SK-N-SH (cell line): Measurements from ENCODE around the gene INTS1. TPM values are rescaled to one million over a fixed set of nuclear protein-coding genes. Genes with fewer than 3 reads are reported as not detected.

Source experiments
- CTCF ChIA-PET: fragments of 300-600, 350-600 bp; formaldehyde crosslinking; extraction: SDS; loops from one replicate; lab custom pipeline; 2021; lab: Yijun Ruan, JAX
- POLR2A ChIA-PET: fragments of 350-600 bp; sonication (Branson Sonifier 250); formaldehyde crosslinking; extraction: SDS; loops from one replicate; lab custom pipeline; 2020; ENCODE audit warnings: antibody characterized with exemption, inconsistent platforms; lab: Yijun Ruan, JAX
- DNase-seq: peaks from one replicate; pipeline ENCODE4 v3.0.0; 2012
- H2AFZ ChIP-seq: fragments of 200-600 bp; sonication (generic); 2 replicates; pipeline ENCODE4 v1.8.1; 2016; ENCODE audit warnings: antibody characterized with exemption, mild to moderate bottlenecking, low read depth
- H3F3A ChIP-seq: fragments of 200-600 bp; sonication (generic); replicated peaks from 2 replicates; pipeline ENCODE3; 2016; ENCODE audit warnings: antibody characterized with exemption, mild to moderate bottlenecking; ENCODE audit not compliant: insufficient read depth
- H3K27ac ChIP-seq, 2 experiments: fragments of 200-500 bp in 1 of 2; fragments of 200-600 bp in 1 of 2; sonication (Bioruptor generic) in 1 of 2; sonication (generic), shearing (Covaris generic) in 1 of 2; 2 replicates each; pipeline versions ENCODE4 v1.5.1 to v1.6.1; 2014 to 2016; ENCODE audit warnings: low read depth in 2 of 2, inconsistent platforms in 1 of 2, low read length in 1 of 2, mild to moderate bottlenecking in 1 of 2, mixed read lengths in 1 of 2
- H3K27me3 ChIP-seq: fragments of 200-600 bp; sonication (generic), shearing (Covaris generic); 2 replicates; pipeline ENCODE4 v1.6.1; 2016; ENCODE audit warnings: mixed run types; ENCODE audit not compliant: insufficient read depth
- H3K36me3 ChIP-seq, 2 experiments: fragments of 200-500 bp in 1 of 2; fragments of 200-600 bp in 1 of 2; sonication (Bioruptor generic) in 1 of 2; sonication (generic) in 1 of 2; replicated peaks in 1 of 2; 2 replicates each; pipeline versions ENCODE3 to v1.5.1; 2014 to 2016; ENCODE audit warnings: low read length in 1 of 2, mild to moderate bottlenecking in 1 of 2; ENCODE audit not compliant: insufficient read depth in 2 of 2, control insufficient read depth in 1 of 2
- H3K4me1 ChIP-seq, 2 experiments: fragments of 200-500 bp in 1 of 2; fragments of 200-600 bp in 1 of 2; sonication (Bioruptor generic) in 1 of 2; sonication (generic), shearing (Covaris generic) in 1 of 2; 2 replicates each; pipeline versions ENCODE4 v1.5.1 to v1.6.1; 2014 to 2016; ENCODE audit warnings: low read depth in 1 of 2, low read length in 1 of 2, mixed run types in 1 of 2; ENCODE audit not compliant: insufficient read depth in 2 of 2, control insufficient read depth in 1 of 2
- H3K4me2 ChIP-seq: fragments of 200-600 bp; sonication (generic), shearing (Covaris generic); 2 replicates; pipeline ENCODE4 v1.6.1; 2017; ENCODE audit warnings: mixed run types
- H3K4me3 ChIP-seq, 2 experiments: fragments of 200-500 bp in 1 of 2; fragments of 200-600 bp in 1 of 2; sonication (Bioruptor generic) in 1 of 2; sonication (generic), shearing (Covaris generic) in 1 of 2; 2 replicates each; pipeline versions ENCODE4 v1.5.1 to v1.8.1; 2014 to 2016; ENCODE audit warnings: low read depth in 2 of 2, inconsistent platforms in 1 of 2, low read length in 1 of 2, mild to moderate bottlenecking in 1 of 2, mixed read lengths in 1 of 2, moderate library complexity in 1 of 2
- H3K79me2 ChIP-seq: fragments of 200-600 bp; sonication (generic); 2 replicates; pipeline ENCODE4 v1.8.1; 2017; ENCODE audit warnings: mild to moderate bottlenecking; ENCODE audit not compliant: insufficient read depth
- H3K9ac ChIP-seq: fragments of 200-600 bp; sonication (generic); 2 replicates; pipeline ENCODE4 v1.6.1; 2017; ENCODE audit warnings: mixed run types
- H3K9me2 ChIP-seq: fragments of 200-600 bp; sonication (generic); 2 replicates; pipeline ENCODE4 v1.6.1; 2017; ENCODE audit warnings: mixed run types
- H3K9me3 ChIP-seq: fragments of 200-600 bp; sonication (generic); 2 replicates; pipeline ENCODE4 v1.6.1; 2017; ENCODE audit warnings: mixed run types, mild to moderate bottlenecking, moderate library complexity
- H4K20me1 ChIP-seq: fragments of 200-600 bp; sonication (generic); 2 replicates; pipeline ENCODE4 v1.6.1; 2017; ENCODE audit warnings: mild to moderate bottlenecking, mixed run types; ENCODE audit not compliant: insufficient read depth
- CHD2 ChIP-seq: fragments of 150-350 bp; IDR thresholded peaks from 2 replicates; pipeline ENCODE4 v1.6.1; 2018; ENCODE audit warnings: low read length; ENCODE audit not compliant: partially characterized antibody
- ELF1 ChIP-seq: IDR thresholded peaks from 2 replicates; pipeline ENCODE4 v1.4.0; 2012
- EP300 ChIP-seq, 2 experiments: IDR thresholded peaks; 2 replicates each; pipeline versions ENCODE4 v1.4.0 to v1.6.1; 2012; ENCODE audit warnings: borderline replicate concordance in 1 of 2, low read depth in 1 of 2, low read length in 1 of 2
- FOXJ3 ChIP-seq: sonication (generic); formaldehyde crosslinking; IDR thresholded peaks from 2 replicates; pipeline ENCODE4 v1.5.1; 2020; ENCODE audit warnings: mild to moderate bottlenecking, missing genetic modification reagents
- FOXM1 ChIP-seq: IDR thresholded peaks from 2 replicates; pipeline ENCODE4 v1.4.0; 2012; ENCODE audit warnings: low read depth, mild to moderate bottlenecking
- GABPA ChIP-seq: IDR thresholded peaks from 2 replicates; pipeline ENCODE4 v1.4.0; 2012; ENCODE audit warnings: low read depth, mild to moderate bottlenecking
- MXI1 ChIP-seq: IDR thresholded peaks from 2 replicates; pipeline ENCODE4 v1.6.1; 2012; ENCODE audit warnings: mild to moderate bottlenecking, low read depth, low read length, improper control_type of control experiment
- NRF1 ChIP-seq: IDR thresholded peaks from 2 replicates; pipeline ENCODE4 v1.6.1; 2012; ENCODE audit warnings: low read depth, mild to moderate bottlenecking, low read length
- RCOR1 ChIP-seq: fragments of 150-350 bp; IDR thresholded peaks from 2 replicates; pipeline ENCODE4 v1.6.1; 2017; ENCODE audit warnings: antibody characterized with exemption, low read length
- RFX5 ChIP-seq: IDR thresholded peaks from 2 replicates; pipeline ENCODE4 v1.6.1; 2012; ENCODE audit warnings: mild to moderate bottlenecking, improper control_type of control experiment, low read length
- RXRA ChIP-seq: IDR thresholded peaks from 2 replicates; pipeline ENCODE4 v1.4.0; 2012; ENCODE audit warnings: low read depth, mild to moderate bottlenecking, borderline replicate concordance
- SIN3A ChIP-seq: IDR thresholded peaks from 2 replicates; pipeline ENCODE4 v1.6.1; 2012; ENCODE audit warnings: low read depth, mild to moderate bottlenecking, low read length, moderate library complexity, borderline replicate concordance
- TCF12 ChIP-seq: IDR thresholded peaks from 2 replicates; pipeline ENCODE4 v1.4.0; 2012
- WGBS: methylation state at CpG from one replicate; pipeline ENCODE4 v1.1.6; 2017; ENCODE audit warnings: low lambda C conversion rate; 5-methylcytosine and 5-hydroxymethylcytosine counted together
- polyA plus RNA-seq, 3 experiments: library from polyadenylated mRNA; depleted of rRNA; stranded (reverse); fragments of >200 nt; gene quantifications; 2 replicates each; pipeline ENCODE4 v1.2.3, GENCODE V29; 2012
- TF ChIP-seq, protein P1 (sequence below): IDR thresholded peaks from 2 replicates; pipeline ENCODE4; 2012
- TF ChIP-seq, protein P2 (sequence below): fragments of 150-350 bp; IDR thresholded peaks from 2 replicates; pipeline ENCODE4 v1.6.1; 2016; ENCODE audit warnings: mild to moderate bottlenecking, low read depth, low read length
- TF ChIP-seq, protein P3 (sequence below): IDR thresholded peaks from 2 replicates; pipeline ENCODE4 v1.6.1; 2012; ENCODE audit warnings: mild to moderate bottlenecking, low read depth, low read length, moderate library complexity

INTS1 gene
- polyA plus RNA-seq, 1 of the 3 experiments (the other 2 are of a cell fraction): 48.1 TPM

DNA sequence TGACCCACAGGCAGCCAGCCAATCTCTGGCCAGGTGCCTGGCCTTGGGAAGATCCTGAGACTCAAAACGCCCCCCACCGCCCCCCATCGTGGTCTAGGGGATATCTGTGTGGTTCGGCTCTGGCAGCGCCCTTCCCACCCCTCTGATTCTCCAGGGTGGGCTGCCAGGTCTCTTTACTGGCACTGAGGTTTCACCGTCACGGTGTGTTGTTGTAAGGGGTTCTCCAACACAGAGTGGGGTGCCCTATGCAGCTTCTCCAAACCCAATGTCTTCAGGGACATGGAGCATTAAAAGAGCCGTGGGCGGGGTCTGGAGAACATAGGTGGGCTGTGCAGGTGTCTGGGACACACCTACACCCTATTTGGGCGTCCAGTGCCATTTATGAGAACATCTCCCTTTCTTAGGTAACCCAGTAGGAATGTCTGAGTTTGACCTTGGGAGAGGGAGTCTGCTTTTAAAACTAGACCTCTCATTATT is 27.8 kb upstream of the INTS1 start (continued):
- no peak for TF ChIP-seq RCOR1
- TF ChIP-seq MXI1: no peak
- TF ChIP-seq, protein P1, sequence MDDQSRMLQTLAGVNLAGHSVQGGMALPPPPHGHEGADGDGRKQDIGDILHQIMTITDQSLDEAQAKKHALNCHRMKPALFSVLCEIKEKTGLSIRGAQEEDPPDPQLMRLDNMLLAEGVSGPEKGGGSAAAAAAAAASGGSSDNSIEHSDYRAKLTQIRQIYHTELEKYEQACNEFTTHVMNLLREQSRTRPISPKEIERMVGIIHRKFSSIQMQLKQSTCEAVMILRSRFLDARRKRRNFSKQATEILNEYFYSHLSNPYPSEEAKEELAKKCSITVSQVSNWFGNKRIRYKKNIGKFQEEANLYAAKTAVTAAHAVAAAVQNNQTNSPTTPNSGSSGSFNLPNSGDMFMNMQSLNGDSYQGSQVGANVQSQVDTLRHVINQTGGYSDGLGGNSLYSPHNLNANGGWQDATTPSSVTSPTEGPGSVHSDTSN: no peak
- TF ChIP-seq, all 33 proteins: peak for 0

DNA sequence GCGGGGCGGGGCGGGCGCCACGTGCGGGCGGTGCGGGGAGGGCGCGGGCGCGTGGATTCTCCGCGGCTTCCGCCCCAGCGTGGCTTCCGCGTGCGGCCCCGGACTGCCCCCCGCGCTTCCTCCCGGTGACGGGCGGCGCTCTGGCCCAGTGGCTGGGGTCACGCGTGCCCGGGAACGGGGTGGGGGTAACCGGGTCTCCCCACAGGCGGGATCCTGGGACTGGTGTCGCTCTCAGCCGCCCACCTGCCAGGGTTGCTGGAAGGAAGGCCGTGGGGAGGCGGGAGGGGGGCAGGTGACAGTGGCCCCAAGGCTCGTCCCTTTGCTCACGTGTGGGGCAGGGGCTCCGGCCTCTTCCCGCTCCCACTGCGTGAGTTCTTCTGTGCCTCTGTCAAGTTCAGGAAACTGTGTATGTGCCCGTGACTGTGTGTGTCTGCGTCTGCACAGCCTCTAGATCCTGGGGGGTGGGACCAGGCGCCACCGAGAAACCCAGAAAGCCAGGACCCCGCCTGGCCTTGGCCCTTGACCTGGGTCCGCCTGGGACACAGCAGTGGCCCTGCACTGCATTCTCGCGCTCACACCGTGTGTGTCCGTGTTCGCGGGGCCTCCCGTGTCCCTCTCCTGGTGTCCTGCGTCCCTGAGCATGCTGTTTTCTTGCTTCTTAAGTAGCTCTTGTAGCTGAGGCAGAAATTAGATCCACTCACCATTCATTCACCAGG is 27.2 kb upstream of the INTS1 start:
- WGBS: 51% methylated on average over 27 of the region's 55 CpGs
- Histone ChIP-seq H3K4me1 (peaks cover 34 to 36% of the 10 kb centered on the region in 2 experiments; a peak in 3 of 4 replicates), H3F3A (peaks cover 43% of the 10 kb centered on the region), H2AFZ (no peak overlapping the region), H3K9me3 (no peaks in the 10 kb centered on the region), H3K4me3 (peak overlapping the region; percentile 55 to 66), H3K27me3 (no peaks in the 10 kb centered on the region), H3K9me2 (no peaks in the 10 kb centered on the region), H3K27ac (peak overlapping the region in 1 of 2 experiments; percentile 97; a peak in 2 of 4 replicates), H3K4me2 (peak overlapping the region; percentile 92), H3K9ac (peak overlapping the region; percentile 62; the same call in 1 of the 2 replicates), H3K36me3 (no peaks in the 10 kb centered on the region), H3K79me2 (peaks cover 55% of the 10 kb centered on the region), H4K20me1 (peaks cover 13% of the 10 kb centered on the region; the same call in 1 of the 2 replicates)
- DNase-seq: peak; percentile 76
- ChIA-PET CTCF (interaction anchor here (0.6 kb wide), 1 partner anchor 27 kb away, joined by 3 read pairs; no protein-coding TSS in a partner anchor), POLR2A (no interaction called here)
- TF ChIP-seq RXRA (no peak), GABPA (no peak), RCOR1 (no peak)
- TF ChIP-seq, protein P2, sequence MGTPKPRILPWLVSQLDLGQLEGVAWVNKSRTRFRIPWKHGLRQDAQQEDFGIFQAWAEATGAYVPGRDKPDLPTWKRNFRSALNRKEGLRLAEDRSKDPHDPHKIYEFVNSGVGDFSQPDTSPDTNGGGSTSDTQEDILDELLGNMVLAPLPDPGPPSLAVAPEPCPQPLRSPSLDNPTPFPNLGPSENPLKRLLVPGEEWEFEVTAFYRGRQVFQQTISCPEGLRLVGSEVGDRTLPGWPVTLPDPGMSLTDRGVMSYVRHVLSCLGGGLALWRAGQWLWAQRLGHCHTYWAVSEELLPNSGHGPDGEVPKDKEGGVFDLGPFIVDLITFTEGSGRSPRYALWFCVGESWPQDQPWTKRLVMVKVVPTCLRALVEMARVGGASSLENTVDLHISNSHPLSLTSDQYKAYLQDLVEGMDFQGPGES: no peak

DNA sequence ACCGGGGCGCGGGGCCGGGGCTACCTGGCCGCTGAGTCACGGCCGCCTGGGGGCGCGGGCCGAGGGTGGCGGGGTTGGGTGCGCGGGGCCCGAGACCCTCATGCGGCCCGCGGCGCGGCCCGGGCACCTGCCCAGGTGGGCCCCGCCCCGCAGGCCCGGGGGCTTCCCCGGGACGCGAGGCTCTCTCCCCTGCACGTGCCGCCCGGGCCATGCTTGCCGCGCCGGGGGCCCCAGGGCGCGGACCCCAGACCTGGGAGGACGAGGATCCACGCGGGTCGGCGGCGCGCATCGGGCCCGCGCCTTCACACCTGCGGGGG is 26.7 kb upstream of the INTS1 start:
- ChIA-PET CTCF (no interaction called here), POLR2A (no interaction called here)
- H2AFZ ChIP-seq: no peak overlapping the region
- H3K36me3 ChIP-seq: no peaks in the 10 kb centered on the region
- H3F3A ChIP-seq: peaks cover 43% of the 10 kb centered on the region
- no peaks in the 10 kb centered on the region for H3K9me2 ChIP-seq
- H4K20me1 ChIP-seq: peaks cover 13% of the 10 kb centered on the region; the same call in 1 of the 2 replicates
- peak overlapping the region; percentile 62; the same call in 1 of the 2 replicates for H3K9ac ChIP-seq
- peaks cover 50% of the 10 kb centered on the region for H3K79me2 ChIP-seq
- peak overlapping the region; percentile 92; the same call in 1 of the 2 replicates for H3K4me2 ChIP-seq
- peak overlapping the region; percentile 55 to 66 for H3K4me3 ChIP-seq
- no peak overlapping the region; a peak in 1 of 4 replicates for H3K27ac ChIP-seq
- peaks cover 33 to 35% of the 10 kb centered on the region in 2 experiments; a peak in 3 of 4 replicates for H3K4me1 ChIP-seq
- no peaks in the 10 kb centered on the region for H3K9me3 ChIP-seq
- no peak for DNase-seq
- WGBS: 20% methylated on average over 1 of the region's 45 CpGs
- no peaks in the 10 kb centered on the region for H3K27me3 ChIP-seq
- TF ChIP-seq NRF1: no peak
- TF ChIP-seq, protein P1: no peak
- TF ChIP-seq EP300 (IDR thresholded peaks at IDR 0.05; ENCODE audit: borderline replicate concordance in 1 of 2, low read depth in 1 of 2, low read length in 1 of 2): no peak
- no peak for TF ChIP-seq RCOR1
- TF ChIP-seq SIN3A: no peak
- no peak for TF ChIP-seq CHD2
- TF ChIP-seq FOXM1: no peak
- TF ChIP-seq FOXJ3 (CRISPR knock-in tag): no peak
- no peak for TF ChIP-seq TCF12
- no peak for TF ChIP-seq RFX5
- TF ChIP-seq ELF1: no peak
- TF ChIP-seq, protein P3, sequence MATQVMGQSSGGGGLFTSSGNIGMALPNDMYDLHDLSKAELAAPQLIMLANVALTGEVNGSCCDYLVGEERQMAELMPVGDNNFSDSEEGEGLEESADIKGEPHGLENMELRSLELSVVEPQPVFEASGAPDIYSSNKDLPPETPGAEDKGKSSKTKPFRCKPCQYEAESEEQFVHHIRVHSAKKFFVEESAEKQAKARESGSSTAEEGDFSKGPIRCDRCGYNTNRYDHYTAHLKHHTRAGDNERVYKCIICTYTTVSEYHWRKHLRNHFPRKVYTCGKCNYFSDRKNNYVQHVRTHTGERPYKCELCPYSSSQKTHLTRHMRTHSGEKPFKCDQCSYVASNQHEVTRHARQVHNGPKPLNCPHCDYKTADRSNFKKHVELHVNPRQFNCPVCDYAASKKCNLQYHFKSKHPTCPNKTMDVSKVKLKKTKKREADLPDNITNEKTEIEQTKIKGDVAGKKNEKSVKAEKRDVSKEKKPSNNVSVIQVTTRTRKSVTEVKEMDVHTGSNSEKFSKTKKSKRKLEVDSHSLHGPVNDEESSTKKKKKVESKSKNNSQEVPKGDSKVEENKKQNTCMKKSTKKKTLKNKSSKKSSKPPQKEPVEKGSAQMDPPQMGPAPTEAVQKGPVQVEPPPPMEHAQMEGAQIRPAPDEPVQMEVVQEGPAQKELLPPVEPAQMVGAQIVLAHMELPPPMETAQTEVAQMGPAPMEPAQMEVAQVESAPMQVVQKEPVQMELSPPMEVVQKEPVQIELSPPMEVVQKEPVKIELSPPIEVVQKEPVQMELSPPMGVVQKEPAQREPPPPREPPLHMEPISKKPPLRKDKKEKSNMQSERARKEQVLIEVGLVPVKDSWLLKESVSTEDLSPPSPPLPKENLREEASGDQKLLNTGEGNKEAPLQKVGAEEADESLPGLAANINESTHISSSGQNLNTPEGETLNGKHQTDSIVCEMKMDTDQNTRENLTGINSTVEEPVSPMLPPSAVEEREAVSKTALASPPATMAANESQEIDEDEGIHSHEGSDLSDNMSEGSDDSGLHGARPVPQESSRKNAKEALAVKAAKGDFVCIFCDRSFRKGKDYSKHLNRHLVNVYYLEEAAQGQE: no peak
